ENCODE measurements around the gene MRAP. TPM values are rescaled to one million over a fixed set of nuclear protein-coding genes. Genes with fewer than 3 reads are reported as not detected.

The MRAP gene
- total and polyA plus RNA-seq, 2 donors (not counting 1 experiment from before 2014, with no cell fraction given) = 0.17 TPM; not detected in 1

DNA sequence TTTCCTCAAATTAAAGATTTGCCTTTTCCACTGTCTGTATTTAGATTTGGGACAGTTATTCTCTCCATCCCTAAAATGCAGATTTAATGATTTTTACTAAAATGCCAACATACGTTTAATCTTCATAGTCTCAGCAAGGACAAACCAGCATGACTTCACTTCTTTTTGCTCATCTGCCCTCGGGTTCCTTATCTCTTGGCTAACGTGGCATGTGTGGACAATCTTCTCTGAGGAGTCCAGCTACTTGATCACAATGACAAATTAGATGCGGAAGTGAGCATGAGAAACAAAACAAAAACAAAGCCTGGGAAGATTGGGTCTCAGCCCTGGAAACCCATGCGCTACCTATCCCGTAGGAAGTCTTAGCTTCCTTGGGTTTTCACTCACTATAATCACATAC lies 1.0 kb downstream of the MRAP start:
- H4K20me1 ChIP-seq (ENCODE audit: control insufficient read depth, extremely low read depth, insufficient read depth, low read length) = no peaks in the 10 kb centered on the region
- no peaks in the 10 kb centered on the region for H3K27me3 ChIP-seq (ENCODE audit: control insufficient read depth, insufficient read depth, low read length)
- H3K4me3 ChIP-seq (replicated peaks in 1 of 4; ENCODE audit: control extremely low read depth in 1 of 4, insufficient read depth in 1 of 4, low read depth in 3 of 4, low read length in 4 of 4) = no peak overlapping the region
- H2AFZ ChIP-seq (ENCODE audit: low read length) = no peak overlapping the region
- no peaks in the 10 kb centered on the region for H3K9me3 ChIP-seq (ENCODE audit: control insufficient read depth, insufficient read depth, low read depth, low read length)
- H3K36me3 ChIP-seq (ENCODE audit: control insufficient read depth, insufficient read depth, low read length) = peaks cover 6% of the 10 kb centered on the region
- no peaks in the 10 kb centered on the region for H3K4me1 ChIP-seq (ENCODE audit: control insufficient read depth, extremely low read depth, insufficient read depth, low read length)
- H3K9ac ChIP-seq (ENCODE audit: insufficient read depth, low read length) = no peak overlapping the region
- H3K79me2 ChIP-seq (ENCODE audit: control insufficient read depth, insufficient read depth, low read length) = no peaks in the 10 kb centered on the region
- DNase-seq (ENCODE audit: low read depth in 2 of 2) = no peak
- no peak overlapping the region for H3K27ac ChIP-seq (ENCODE audit: insufficient read depth, low read length)
- no peak overlapping the region for H3K4me2 ChIP-seq (ENCODE audit: extremely low read depth, insufficient read depth, low read length)
- TF ChIP-seq EZH2 (IDR thresholded peaks at IDR 0.05; ENCODE audit: low read length, missing control alignments) = no peak

DNA sequence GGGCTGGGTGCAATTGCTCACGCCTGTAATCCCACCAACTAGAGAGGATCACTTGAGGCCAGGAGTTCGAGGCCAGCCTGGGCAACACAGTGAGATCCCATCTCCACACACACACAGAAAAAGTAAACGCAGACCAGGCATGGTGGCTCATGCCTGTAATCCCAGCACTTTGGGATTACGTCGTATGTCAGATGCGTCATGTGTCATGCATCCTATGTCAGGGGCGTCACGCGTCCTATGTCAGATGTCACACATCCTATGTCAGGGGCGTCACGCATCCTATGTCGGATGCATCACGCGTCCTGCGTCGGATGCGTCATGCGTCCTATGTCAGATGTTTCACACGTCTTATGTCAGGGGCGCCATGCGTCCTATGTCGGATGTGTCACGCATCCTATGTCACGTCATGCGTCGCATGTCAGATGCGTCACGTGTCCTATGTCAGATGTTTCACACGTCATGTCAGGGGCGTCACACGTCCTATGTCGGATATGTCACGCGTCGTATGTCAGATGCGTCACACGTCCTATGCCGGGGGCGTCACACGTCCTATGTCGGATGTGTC lies 1.5 kb downstream of the MRAP start:
- Histone ChIP-seq H2AFZ (ENCODE audit: low read length) (no peak overlapping the region), H4K20me1 (ENCODE audit: control insufficient read depth, extremely low read depth, insufficient read depth, low read length) (no peaks in the 10 kb centered on the region), H3K36me3 (ENCODE audit: control insufficient read depth, insufficient read depth, low read length) (peaks cover 6% of the 10 kb centered on the region), H3K79me2 (ENCODE audit: control insufficient read depth, insufficient read depth, low read length) (no peaks in the 10 kb centered on the region), H3K9me3 (ENCODE audit: control insufficient read depth, insufficient read depth, low read depth, low read length) (no peaks in the 10 kb centered on the region), H3K9ac (ENCODE audit: insufficient read depth, low read length) (no peak overlapping the region), H3K4me3 (replicated peaks in 1 of 4; ENCODE audit: control extremely low read depth in 1 of 4, insufficient read depth in 1 of 4, low read depth in 3 of 4, low read length in 4 of 4) (no peak overlapping the region), H3K4me2 (ENCODE audit: extremely low read depth, insufficient read depth, low read length) (no peak overlapping the region), H3K4me1 (ENCODE audit: control insufficient read depth, extremely low read depth, insufficient read depth, low read length) (no peaks in the 10 kb centered on the region), H3K27ac (ENCODE audit: insufficient read depth, low read length) (no peak overlapping the region), H3K27me3 (ENCODE audit: control insufficient read depth, insufficient read depth, low read length) (no peaks in the 10 kb centered on the region)
- no peak for TF ChIP-seq EZH2 (IDR thresholded peaks at IDR 0.05; ENCODE audit: low read length, missing control alignments)
- TF ChIP-seq, protein P1, sequence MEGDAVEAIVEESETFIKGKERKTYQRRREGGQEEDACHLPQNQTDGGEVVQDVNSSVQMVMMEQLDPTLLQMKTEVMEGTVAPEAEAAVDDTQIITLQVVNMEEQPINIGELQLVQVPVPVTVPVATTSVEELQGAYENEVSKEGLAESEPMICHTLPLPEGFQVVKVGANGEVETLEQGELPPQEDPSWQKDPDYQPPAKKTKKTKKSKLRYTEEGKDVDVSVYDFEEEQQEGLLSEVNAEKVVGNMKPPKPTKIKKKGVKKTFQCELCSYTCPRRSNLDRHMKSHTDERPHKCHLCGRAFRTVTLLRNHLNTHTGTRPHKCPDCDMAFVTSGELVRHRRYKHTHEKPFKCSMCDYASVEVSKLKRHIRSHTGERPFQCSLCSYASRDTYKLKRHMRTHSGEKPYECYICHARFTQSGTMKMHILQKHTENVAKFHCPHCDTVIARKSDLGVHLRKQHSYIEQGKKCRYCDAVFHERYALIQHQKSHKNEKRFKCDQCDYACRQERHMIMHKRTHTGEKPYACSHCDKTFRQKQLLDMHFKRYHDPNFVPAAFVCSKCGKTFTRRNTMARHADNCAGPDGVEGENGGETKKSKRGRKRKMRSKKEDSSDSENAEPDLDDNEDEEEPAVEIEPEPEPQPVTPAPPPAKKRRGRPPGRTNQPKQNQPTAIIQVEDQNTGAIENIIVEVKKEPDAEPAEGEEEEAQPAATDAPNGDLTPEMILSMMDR (conservative IDR thresholded peaks at IDR 0.05 in 1 of 2, IDR thresholded peaks at IDR 0.05 in 1 of 2; ENCODE audit: low read depth in 1 of 2, low read length in 2 of 2) = no peak
- DNase-seq (ENCODE audit: low read depth in 2 of 2) = no peak

DNA sequence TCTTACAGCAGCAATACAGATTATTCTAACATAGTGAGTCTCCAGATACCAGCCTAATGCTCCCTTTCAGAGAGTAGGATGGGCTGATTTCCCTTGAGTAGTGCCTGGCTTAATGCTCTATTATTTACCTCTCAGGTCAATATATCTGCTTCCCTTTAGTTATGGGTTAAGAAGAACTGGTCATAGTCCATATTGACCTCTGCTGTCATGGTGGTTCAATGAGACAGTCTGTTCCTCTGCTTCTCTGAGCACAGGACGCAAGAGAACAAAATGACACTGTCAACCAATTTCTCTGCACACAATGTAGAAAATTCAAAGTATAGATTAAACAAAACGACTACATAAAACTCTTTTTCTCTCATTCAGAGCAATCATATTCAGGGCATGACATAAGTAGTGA lies 2.9 kb downstream of the MRAP start:
- H3K9me3 ChIP-seq (ENCODE audit: control insufficient read depth, insufficient read depth, low read depth, low read length) = no peaks in the 10 kb centered on the region
- no peak for DNase-seq (ENCODE audit: low read depth in 2 of 2)
- no peak overlapping the region for H3K4me2 ChIP-seq (ENCODE audit: extremely low read depth, insufficient read depth, low read length)
- no peaks in the 10 kb centered on the region for H3K27me3 ChIP-seq (ENCODE audit: control insufficient read depth, insufficient read depth, low read length)
- H3K4me3 ChIP-seq (replicated peaks in 1 of 4; ENCODE audit: control extremely low read depth in 1 of 4, insufficient read depth in 1 of 4, low read depth in 3 of 4, low read length in 4 of 4) = no peak overlapping the region
- TF ChIP-seq EZH2 (IDR thresholded peaks at IDR 0.05; ENCODE audit: low read length, missing control alignments) = no peak
- TF ChIP-seq, protein P1 (conservative IDR thresholded peaks at IDR 0.05 in 1 of 2, IDR thresholded peaks at IDR 0.05 in 1 of 2; ENCODE audit: low read depth in 1 of 2, low read length in 2 of 2) = no peak
- H3K9ac ChIP-seq (ENCODE audit: insufficient read depth, low read length) = no peak overlapping the region
- H3K36me3 ChIP-seq (ENCODE audit: control insufficient read depth, insufficient read depth, low read length) = peaks cover 6% of the 10 kb centered on the region
- no peak overlapping the region for H3K27ac ChIP-seq (ENCODE audit: insufficient read depth, low read length)
- no peak overlapping the region for H2AFZ ChIP-seq (ENCODE audit: low read length)
- H3K4me1 ChIP-seq (ENCODE audit: control insufficient read depth, extremely low read depth, insufficient read depth, low read length) = no peaks in the 10 kb centered on the region
- no peaks in the 10 kb centered on the region for H4K20me1 ChIP-seq (ENCODE audit: control insufficient read depth, extremely low read depth, insufficient read depth, low read length)
- H3K79me2 ChIP-seq (ENCODE audit: control insufficient read depth, insufficient read depth, low read length) = no peaks in the 10 kb centered on the region

Data from fibroblast of lung (primary cell).